ENCODE data around the gene ZDHHC24. TPM values are rescaled to one million over a fixed set of nuclear protein-coding genes. Genes with fewer than 3 reads are reported as not detected.
"Not testable (repeated sequence)": the region's sequence is repeated elsewhere in the genome, so short reads cannot be mapped to it uniquely, and the experiment has no call there.

ZDHHC24 gene, protein sequence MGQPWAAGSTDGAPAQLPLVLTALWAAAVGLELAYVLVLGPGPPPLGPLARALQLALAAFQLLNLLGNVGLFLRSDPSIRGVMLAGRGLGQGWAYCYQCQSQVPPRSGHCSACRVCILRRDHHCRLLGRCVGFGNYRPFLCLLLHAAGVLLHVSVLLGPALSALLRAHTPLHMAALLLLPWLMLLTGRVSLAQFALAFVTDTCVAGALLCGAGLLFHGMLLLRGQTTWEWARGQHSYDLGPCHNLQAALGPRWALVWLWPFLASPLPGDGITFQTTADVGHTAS
- total RNA-seq: 3.7 TPM

DNA sequence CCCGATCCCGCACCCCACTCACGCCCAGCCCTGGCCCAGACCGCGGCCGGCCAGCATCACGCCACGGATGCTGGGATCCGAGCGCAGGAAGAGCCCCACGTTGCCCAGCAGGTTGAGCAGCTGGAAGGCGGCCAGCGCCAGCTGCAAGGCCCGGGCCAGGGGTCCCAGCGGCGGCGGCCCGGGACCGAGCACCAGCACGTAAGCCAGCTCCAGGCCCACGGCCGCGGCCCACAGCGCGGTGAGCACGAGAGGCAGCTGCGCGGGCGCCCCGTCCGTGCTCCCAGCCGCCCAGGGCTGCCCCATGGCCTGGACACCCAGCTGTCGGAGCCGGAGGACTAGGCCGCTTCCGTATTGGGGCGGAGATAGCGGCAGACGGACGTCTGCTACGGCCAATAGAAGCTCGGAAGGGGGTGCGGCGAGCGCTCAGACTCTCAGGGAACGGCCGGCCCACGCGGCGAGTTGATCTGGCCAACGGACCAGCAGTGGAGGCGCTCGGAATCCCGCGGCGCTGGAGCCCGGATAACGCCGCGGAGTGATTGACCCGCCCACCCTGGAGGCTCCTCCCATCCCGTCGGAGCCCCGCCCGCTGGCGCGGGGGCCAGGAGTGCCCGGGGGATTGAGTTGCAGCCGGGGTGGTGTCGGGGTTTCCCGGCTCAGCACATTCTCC, at the start of gene ZDHHC24:
TSS of gene ZDHHC24 (minus strand) at position 348 of the 667 bp plus-strand sequence. CDS start at position 303, 45 bp downstream.
- Histone ChIP-seq H3K27ac (ENCODE audit: low read depth, low read length) (peak within 1 kb of the TSS; percentile 90), H3K4me1 (ENCODE audit: control insufficient read depth in 3 of 3, insufficient read depth in 3 of 3, low read length in 3 of 3) (peaks cover 61 to 86% (median 67%) of the 10 kb centered on the region in 3 donors)

DNA sequence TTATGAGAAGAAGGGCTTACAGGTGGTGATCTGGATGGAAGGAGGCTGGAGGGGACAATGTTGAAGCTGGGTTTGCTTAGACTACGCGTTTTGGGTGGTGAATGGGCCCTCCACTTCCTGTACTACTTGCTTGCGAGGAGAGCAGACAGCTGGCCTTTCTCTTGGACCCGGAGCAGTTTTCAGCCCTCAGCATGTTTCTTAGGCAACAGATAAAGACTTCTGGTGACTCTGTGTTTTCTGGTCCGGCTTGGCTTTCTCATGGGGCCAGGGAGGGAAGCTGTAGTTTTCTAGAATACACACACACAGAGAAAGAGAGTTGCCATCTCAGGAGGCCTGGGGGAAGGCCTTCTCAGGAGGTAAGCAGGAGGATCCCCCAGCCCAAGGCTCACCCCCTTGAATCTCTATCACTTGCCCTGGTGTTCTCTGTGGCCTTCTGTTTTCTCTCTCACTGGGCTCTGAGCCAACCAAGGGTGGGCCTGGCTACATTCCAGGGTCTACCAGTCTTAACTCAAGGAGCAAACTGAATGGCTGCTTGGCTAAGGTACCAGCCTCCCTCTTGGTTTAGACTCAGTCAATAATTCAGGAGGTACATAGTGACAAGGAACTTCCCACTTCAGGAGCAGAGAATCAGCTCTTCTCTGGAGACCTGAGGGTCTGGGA, 49.5 kb upstream of the ZDHHC24 start:
- Histone ChIP-seq H3K36me3 (ENCODE audit: control insufficient read depth in 3 of 3, insufficient read depth in 3 of 3, low read length in 3 of 3) (peaks cover 10 to 19% (median 15%) of the 10 kb centered on the region in 3 donors), H3K27ac (ENCODE audit: low read depth, low read length) (no peak overlapping the region), H3K9me3 (ENCODE audit: control insufficient read depth in 3 of 3, low read length in 3 of 3) (no peaks in the 10 kb centered on the region), H3K9ac (ENCODE audit: low read depth in 1 of 3, low read length in 3 of 3) (peak overlapping the region in 1 of 3 donors; percentile 25), H3K4me3 (ENCODE audit: low read length in 3 of 3) (no peak overlapping the region), H3K27me3 (ENCODE audit: control insufficient read depth in 3 of 3, insufficient read depth in 3 of 3, low read length in 3 of 3) (no peaks in the 10 kb centered on the region), H3K4me1 (ENCODE audit: control insufficient read depth in 3 of 3, insufficient read depth in 3 of 3, low read length in 3 of 3) (peaks cover 19 to 30% (median 22%) of the 10 kb centered on the region in 3 donors)

More for the DNA sequence above, at the start of gene ZDHHC24:
- peak within 1 kb of the TSS; percentile 81 to 90 (median 90) for H3K9ac ChIP-seq (ENCODE audit: low read depth in 1 of 3, low read length in 3 of 3)
- H3K4me3 ChIP-seq (ENCODE audit: low read length in 3 of 3): peak within 1 kb of the TSS; percentile 78 to 82 (median 82)
- H3K9me3 ChIP-seq (ENCODE audit: control insufficient read depth in 3 of 3, low read length in 3 of 3): no peaks in the 10 kb centered on the region
- H3K27me3 ChIP-seq (ENCODE audit: control insufficient read depth in 3 of 3, insufficient read depth in 3 of 3, low read length in 3 of 3): no peaks in the 10 kb centered on the region
- H3K36me3 ChIP-seq (ENCODE audit: control insufficient read depth in 3 of 3, insufficient read depth in 3 of 3, low read length in 3 of 3): peaks cover 6 to 24% (median 11%) of the 10 kb centered on the region in 3 donors

DNA sequence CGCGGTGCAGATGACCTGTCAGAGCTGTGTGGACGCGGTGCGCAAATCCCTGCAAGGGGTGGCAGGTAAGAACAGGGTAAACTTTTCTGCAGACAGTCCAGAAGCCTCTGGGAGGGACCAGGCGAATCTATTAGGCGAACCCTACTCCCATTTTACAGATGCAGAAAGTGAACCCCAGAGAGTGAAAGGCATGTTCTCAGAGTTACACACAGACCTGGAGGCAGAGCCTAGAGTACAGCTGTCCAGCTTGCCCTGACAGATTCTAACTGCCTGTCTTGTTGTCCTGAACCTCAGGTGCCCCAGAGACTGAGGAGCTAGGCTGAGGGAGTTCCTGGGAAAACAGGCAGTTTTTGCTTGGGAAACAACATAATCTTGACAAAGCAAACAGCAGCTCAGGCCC, 47.8 kb upstream of the ZDHHC24 start:
- peak overlapping the region; percentile 81 for H3K27ac ChIP-seq (ENCODE audit: low read depth, low read length)
- H3K9ac ChIP-seq (ENCODE audit: low read depth in 1 of 3, low read length in 3 of 3): peak overlapping the region; percentile 88 to 97 (median 92)

DNA sequence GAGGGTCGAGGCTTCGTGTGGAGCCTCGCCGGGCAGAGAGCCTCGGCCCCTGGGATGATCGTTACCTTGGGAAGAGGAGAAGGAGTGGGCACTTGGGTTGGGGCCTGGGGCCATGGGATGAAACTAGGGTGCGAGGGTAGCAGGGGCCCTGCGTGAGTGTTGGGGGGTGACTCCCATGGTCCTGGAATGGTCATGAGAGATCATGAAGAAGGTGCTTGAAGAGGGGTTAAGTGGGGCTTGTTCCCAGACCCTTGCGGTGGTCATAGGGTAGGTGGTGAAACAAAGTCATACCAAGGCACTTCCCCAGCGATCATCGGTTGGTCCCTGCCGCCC, 47.4 kb upstream of the ZDHHC24 start:
- Histone ChIP-seq H3K27me3 (ENCODE audit: control insufficient read depth in 3 of 3, insufficient read depth in 3 of 3, low read length in 3 of 3) (no peaks in the 10 kb centered on the region), H3K27ac (ENCODE audit: low read depth, low read length) (peak overlapping the region; percentile 81), H3K9me3 (ENCODE audit: control insufficient read depth in 3 of 3, low read length in 3 of 3) (no peaks in the 10 kb centered on the region), H3K4me1 (ENCODE audit: control insufficient read depth in 3 of 3, insufficient read depth in 3 of 3, low read length in 3 of 3) (peaks cover 19 to 27% (median 22%) of the 10 kb centered on the region in 3 donors), H3K4me3 (ENCODE audit: low read length in 3 of 3) (peak overlapping the region; percentile 86 to 95 (median 88)), H3K36me3 (ENCODE audit: control insufficient read depth in 3 of 3, insufficient read depth in 3 of 3, low read length in 3 of 3) (peaks cover 0 to 2% (median 0%) of the 10 kb centered on the region in 3 donors), H3K9ac (ENCODE audit: low read depth in 1 of 3, low read length in 3 of 3) (peak overlapping the region; percentile 88 to 97 (median 92))

More for the DNA sequence above, 47.8 kb upstream of the ZDHHC24 start:
- Histone ChIP-seq H3K27me3 (ENCODE audit: control insufficient read depth in 3 of 3, insufficient read depth in 3 of 3, low read length in 3 of 3) (no peaks in the 10 kb centered on the region), H3K9me3 (ENCODE audit: control insufficient read depth in 3 of 3, low read length in 3 of 3) (no peaks in the 10 kb centered on the region), H3K36me3 (ENCODE audit: control insufficient read depth in 3 of 3, insufficient read depth in 3 of 3, low read length in 3 of 3) (peaks cover 0 to 3% (median 0%) of the 10 kb centered on the region in 3 donors), H3K4me3 (ENCODE audit: low read length in 3 of 3) (peak overlapping the region; percentile 86 to 95 (median 88)), H3K4me1 (ENCODE audit: control insufficient read depth in 3 of 3, insufficient read depth in 3 of 3, low read length in 3 of 3) (peaks cover 19 to 27% (median 22%) of the 10 kb centered on the region in 3 donors)

DNA sequence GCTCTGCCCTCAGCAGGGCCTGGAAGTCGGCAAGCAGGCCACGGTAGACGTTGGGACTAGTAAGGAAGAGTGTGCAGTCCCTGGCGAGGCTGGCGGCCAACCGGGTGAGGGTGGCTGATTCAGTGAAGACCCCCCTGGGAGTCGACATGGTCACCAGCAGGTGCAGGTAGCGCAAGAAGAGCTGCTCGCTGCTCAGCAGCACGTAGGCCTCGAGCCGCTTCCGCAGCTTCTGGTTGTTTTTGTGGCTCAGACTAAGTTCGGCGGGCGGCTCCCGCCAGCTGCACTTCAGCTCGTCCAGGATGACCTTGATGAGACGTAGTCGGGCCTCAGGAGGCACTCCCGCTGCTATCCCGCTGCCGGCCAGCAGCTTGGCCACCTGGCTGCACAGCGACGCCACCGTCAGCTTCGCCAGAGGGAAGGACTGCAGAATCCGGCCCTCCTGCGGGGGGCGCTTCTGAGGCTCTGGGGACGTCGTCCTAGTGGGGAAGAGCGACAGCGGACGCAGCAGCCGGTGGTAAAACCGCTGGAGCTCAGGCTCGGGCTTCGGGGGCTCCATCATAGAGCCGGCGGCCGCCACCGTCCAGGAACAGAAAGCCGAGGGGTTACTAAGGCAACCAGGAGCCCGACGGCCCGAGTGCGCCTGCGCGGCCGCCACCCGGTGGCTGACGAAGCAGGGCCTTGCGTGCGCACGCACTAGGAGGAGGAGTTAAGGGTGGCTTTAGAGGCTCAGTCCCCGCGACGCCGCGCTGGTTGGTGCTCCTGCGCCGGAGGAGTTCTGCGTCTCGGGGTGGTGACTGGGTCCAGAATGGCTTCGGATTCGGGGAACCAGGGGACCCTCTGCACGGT, 46.8 kb upstream of the ZDHHC24 start, which contains the start of the genes CCDC87 and CCS:
TSS of gene CCDC87 (minus strand) at position 607 of the 846 bp plus-strand sequence. CDS start at position 559, 48 bp downstream.
TSS of gene CCS (plus strand) at position 729 of the 846 bp plus-strand sequence. CDS start at position 806, 77 bp downstream.
- peak within 1 kb of the TSS; percentile 88 to 97 (median 92) for H3K9ac ChIP-seq (ENCODE audit: low read depth in 1 of 3, low read length in 3 of 3)
- H3K9me3 ChIP-seq (ENCODE audit: control insufficient read depth in 3 of 3, low read length in 3 of 3): no peaks in the 10 kb centered on the region
- H3K27me3 ChIP-seq (ENCODE audit: control insufficient read depth in 3 of 3, insufficient read depth in 3 of 3, low read length in 3 of 3): no peaks in the 10 kb centered on the region
- peaks cover 19 to 27% (median 22%) of the 10 kb centered on the region in 3 donors for H3K4me1 ChIP-seq (ENCODE audit: control insufficient read depth in 3 of 3, insufficient read depth in 3 of 3, low read length in 3 of 3)
- H3K36me3 ChIP-seq (ENCODE audit: control insufficient read depth in 3 of 3, insufficient read depth in 3 of 3, low read length in 3 of 3): peaks cover 0 to 2% (median 0%) of the 10 kb centered on the region in 3 donors
- H3K27ac ChIP-seq (ENCODE audit: low read depth, low read length): peak within 1 kb of the TSS; percentile 81
- peak within 1 kb of the TSS; percentile 86 to 95 (median 88) for H3K4me3 ChIP-seq (ENCODE audit: low read length in 3 of 3)

DNA sequence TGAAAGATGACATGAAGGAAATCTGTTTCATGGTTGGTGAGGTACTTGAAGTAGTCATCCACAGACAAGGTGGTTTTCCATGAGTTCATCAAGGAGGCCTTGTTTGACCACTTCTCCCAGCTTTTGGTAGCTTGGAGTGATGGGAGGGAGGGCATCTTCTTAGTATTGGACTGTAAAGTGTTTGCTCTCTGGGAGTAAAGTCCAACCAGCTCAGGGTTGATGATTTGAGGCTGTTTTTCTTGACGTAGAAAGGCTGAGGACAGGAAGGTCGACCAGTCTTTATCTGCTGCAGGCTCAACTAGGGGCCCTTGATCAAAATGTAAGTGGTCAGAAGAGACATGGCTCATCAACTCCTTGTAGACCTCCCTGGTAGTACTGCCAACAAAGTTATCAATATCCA, 45.3 kb upstream of the ZDHHC24 start:
- peaks cover 19 to 27% (median 22%) of the 10 kb centered on the region in 3 donors for H3K4me1 ChIP-seq (ENCODE audit: control insufficient read depth in 3 of 3, insufficient read depth in 3 of 3, low read length in 3 of 3)
- H3K9me3 ChIP-seq (ENCODE audit: control insufficient read depth in 3 of 3, low read length in 3 of 3): no peaks in the 10 kb centered on the region
- H3K36me3 ChIP-seq (ENCODE audit: control insufficient read depth in 3 of 3, insufficient read depth in 3 of 3, low read length in 3 of 3): peaks cover 0 to 2% (median 0%) of the 10 kb centered on the region in 3 donors
- no peak overlapping the region for H3K4me3 ChIP-seq (ENCODE audit: low read length in 3 of 3)
- H3K27me3 ChIP-seq (ENCODE audit: control insufficient read depth in 3 of 3, insufficient read depth in 3 of 3, low read length in 3 of 3): no peaks in the 10 kb centered on the region
- H3K27ac ChIP-seq (ENCODE audit: low read depth, low read length): no peak overlapping the region
- no peak overlapping the region for H3K9ac ChIP-seq (ENCODE audit: low read depth in 1 of 3, low read length in 3 of 3)

DNA sequence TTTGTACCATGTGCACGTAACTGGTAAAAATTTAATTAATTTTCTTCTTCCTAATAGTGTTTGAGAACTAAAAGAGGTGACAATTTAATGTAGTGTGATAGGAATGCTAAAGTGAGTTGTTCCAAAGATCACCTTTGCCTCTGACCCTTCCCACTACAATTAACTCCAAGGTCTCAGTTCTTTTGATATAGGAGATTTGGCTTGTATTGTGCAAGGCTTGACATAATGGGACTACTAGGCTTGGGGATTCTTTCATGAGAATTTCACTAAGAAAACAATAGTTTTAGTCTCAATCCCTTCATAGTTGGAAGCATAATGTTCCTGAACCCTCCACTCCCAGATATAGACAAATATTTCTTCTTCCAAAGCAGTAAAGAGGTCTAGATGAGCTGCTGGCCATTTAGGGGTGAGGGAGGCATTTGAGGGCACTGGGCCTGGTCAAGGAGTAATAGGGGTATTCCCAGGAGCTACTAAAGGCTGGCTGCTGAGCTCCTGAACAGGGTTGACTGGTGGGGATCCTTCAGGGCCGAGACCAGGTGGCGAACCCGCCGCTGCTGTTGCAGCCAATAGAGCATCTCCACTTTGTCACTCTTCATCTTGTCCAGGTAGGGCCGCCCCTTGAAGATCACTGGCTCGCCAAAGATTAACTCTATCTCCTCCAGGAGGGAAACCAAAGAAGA, 44.3 kb upstream of the ZDHHC24 start:
- Histone ChIP-seq H3K4me1 (ENCODE audit: control insufficient read depth in 3 of 3, insufficient read depth in 3 of 3, low read length in 3 of 3) (peaks cover 19 to 26% (median 19%) of the 10 kb centered on the region in 3 donors), H3K27ac (ENCODE audit: low read depth, low read length) (no peak overlapping the region), H3K36me3 (ENCODE audit: control insufficient read depth in 3 of 3, insufficient read depth in 3 of 3, low read length in 3 of 3) (no peaks in the 10 kb centered on the region), H3K9me3 (ENCODE audit: control insufficient read depth in 3 of 3, low read length in 3 of 3) (no peaks in the 10 kb centered on the region), H3K4me3 (ENCODE audit: low read length in 3 of 3) (no peak overlapping the region), H3K9ac (ENCODE audit: low read depth in 1 of 3, low read length in 3 of 3) (no peak overlapping the region), H3K27me3 (ENCODE audit: control insufficient read depth in 3 of 3, insufficient read depth in 3 of 3, low read length in 3 of 3) (no peaks in the 10 kb centered on the region)

DNA sequence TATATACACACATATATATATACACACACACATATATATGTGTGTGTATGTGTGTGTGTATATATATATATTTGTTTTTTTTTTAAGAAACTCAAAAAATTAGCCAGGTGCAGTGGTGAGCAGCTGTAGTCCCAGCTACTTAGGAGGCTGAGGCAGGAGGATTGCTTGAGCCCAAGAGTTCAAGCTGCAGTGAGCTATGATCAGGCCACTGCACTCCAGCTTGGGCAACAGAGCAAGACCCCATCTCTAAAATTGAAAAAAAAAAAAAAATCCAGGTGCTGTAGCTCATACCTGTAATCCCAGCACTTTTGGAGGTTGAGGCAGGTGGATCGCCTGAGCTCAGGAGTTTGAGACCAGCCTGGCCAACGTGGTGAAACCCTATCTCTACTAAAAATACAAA, 43.5 kb upstream of the ZDHHC24 start:
- H3K4me3 ChIP-seq (ENCODE audit: low read length in 3 of 3); H3K9ac ChIP-seq (ENCODE audit: low read depth in 1 of 3, low read length in 3 of 3): not testable (repeated sequence)
- H3K4me1 ChIP-seq (ENCODE audit: control insufficient read depth in 3 of 3, insufficient read depth in 3 of 3, low read length in 3 of 3): peaks cover 14 to 21% (median 17%) of the 10 kb centered on the region in 3 donors

DNA sequence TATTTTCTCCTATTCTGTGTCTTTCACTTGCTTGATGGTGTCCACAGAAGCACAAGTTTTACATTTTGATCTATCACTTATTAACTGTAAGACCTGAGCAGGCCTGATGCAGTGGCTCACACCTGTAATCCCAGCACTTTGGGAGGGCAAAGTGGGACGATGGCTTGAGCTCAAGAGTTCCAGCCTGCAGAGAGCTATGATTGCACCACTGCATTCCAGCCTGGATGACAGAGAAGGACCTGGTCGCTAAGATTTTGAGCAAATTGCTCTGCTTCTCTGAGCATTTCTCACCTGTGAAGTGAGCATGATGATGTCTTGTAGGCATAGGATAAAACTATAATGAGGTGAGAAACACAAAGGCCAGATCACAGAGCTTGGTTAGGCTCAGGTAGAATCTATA, 40.3 kb upstream of the ZDHHC24 start:
- no peaks in the 10 kb centered on the region for H3K9me3 ChIP-seq (ENCODE audit: control insufficient read depth in 3 of 3, low read length in 3 of 3)
- H3K9ac ChIP-seq (ENCODE audit: low read depth in 1 of 3, low read length in 3 of 3): no peak overlapping the region
- no peaks in the 10 kb centered on the region for H3K36me3 ChIP-seq (ENCODE audit: control insufficient read depth in 3 of 3, insufficient read depth in 3 of 3, low read length in 3 of 3)
- no peak overlapping the region for H3K27ac ChIP-seq (ENCODE audit: low read depth, low read length)
- no peaks in the 10 kb centered on the region for H3K4me1 ChIP-seq (ENCODE audit: control insufficient read depth in 3 of 3, insufficient read depth in 3 of 3, low read length in 3 of 3)
- no peak overlapping the region for H3K4me3 ChIP-seq (ENCODE audit: low read length in 3 of 3)
- no peaks in the 10 kb centered on the region for H3K27me3 ChIP-seq (ENCODE audit: control insufficient read depth in 3 of 3, insufficient read depth in 3 of 3, low read length in 3 of 3)

More for the DNA sequence above, 43.5 kb upstream of the ZDHHC24 start:
- not testable (repeated sequence) for H3K36me3 ChIP-seq (ENCODE audit: control insufficient read depth in 3 of 3, insufficient read depth in 3 of 3, low read length in 3 of 3); H3K27me3 ChIP-seq (ENCODE audit: control insufficient read depth in 3 of 3, insufficient read depth in 3 of 3, low read length in 3 of 3); H3K9me3 ChIP-seq (ENCODE audit: control insufficient read depth in 3 of 3, low read length in 3 of 3); H3K27ac ChIP-seq (ENCODE audit: low read depth, low read length)
